Subcutaneous adipose tissue (tissue), 4 donors: ENCODE results near the gene TAF6L. TPM values are rescaled to one million over a fixed set of nuclear protein-coding genes. Genes with fewer than 3 reads are reported as not detected.

Experiments used
- small RNA-seq: library from RNA; depleted of rRNA; stranded (forward); fragments of <200 nt; gene quantifications from one replicate; pipeline ENCODE3, GENCODE V24; 2016
- total RNA-seq, 4 donors: library from RNA; depleted of rRNA; stranded (reverse); fragments of >200 nt; gene quantifications; one replicate each; pipeline ENCODE4 v1.1.0, GENCODE V29; 2016
- TF ChIP-seq, protein P1 (sequence below): fragments of 450-650 bp; IDR thresholded peaks from one replicate; pipeline ENCODE4 v1.5.1; 2016; ENCODE audit warnings: low read depth, mild to moderate bottlenecking, control low read depth, antibody characterized with exemption, moderate library complexity

TAF6L gene
- total RNA-seq, 4 donors from 2014 or later, result 12.1 to 25.8 (median 15.6) TPM

DNA sequence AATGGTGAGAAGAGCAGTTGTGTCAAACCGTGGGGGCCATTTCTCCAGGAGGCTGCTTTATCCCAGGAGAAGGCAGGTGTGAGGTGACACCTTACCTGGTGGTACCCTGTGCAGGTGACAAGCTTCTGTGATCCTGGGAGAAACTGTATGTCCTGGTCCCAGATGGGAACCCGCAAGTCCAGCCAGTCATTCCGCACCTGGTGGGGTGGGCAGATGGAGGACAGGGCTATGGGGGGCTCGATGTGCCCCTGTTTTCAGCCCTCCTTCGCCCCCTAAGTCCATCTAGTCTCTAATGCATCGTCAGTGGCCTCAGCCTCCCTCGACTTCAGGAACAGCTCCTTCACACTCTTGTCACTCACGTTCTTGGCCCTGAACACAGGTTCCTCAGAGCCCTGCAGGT, 64.1 kb downstream of the TAF6L start:
- TF ChIP-seq, protein P1, sequence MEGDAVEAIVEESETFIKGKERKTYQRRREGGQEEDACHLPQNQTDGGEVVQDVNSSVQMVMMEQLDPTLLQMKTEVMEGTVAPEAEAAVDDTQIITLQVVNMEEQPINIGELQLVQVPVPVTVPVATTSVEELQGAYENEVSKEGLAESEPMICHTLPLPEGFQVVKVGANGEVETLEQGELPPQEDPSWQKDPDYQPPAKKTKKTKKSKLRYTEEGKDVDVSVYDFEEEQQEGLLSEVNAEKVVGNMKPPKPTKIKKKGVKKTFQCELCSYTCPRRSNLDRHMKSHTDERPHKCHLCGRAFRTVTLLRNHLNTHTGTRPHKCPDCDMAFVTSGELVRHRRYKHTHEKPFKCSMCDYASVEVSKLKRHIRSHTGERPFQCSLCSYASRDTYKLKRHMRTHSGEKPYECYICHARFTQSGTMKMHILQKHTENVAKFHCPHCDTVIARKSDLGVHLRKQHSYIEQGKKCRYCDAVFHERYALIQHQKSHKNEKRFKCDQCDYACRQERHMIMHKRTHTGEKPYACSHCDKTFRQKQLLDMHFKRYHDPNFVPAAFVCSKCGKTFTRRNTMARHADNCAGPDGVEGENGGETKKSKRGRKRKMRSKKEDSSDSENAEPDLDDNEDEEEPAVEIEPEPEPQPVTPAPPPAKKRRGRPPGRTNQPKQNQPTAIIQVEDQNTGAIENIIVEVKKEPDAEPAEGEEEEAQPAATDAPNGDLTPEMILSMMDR, result no peak

Small RNAs within 50 kb of the gene (small RNA-seq; reads per million reads assigned to genes)
- gene MIR6514, result not detected
- gene RNU6-118P, result not detected

Other genes starting within 250 kb of the TAF6L start
- gene AHNAK, start 224.6 kb upstream of the TAF6L start, total RNA-seq, result 1,000 to 10,000 TPM; 1,199 to 1,973 (median 1,368) TPM
- gene EEF1G, start 197.5 kb upstream of the TAF6L start, total RNA-seq, result 1,000 to 10,000 TPM in 3 of 4 donors, 100 to 1,000 TPM in 1; 650 to 1,310 (median 1,178) TPM
- 10 to 100 TPM in 1 of 4 donors, 1 to 10 TPM in 3; 3.4 to 13.4 (median 7.9) TPM for gene TUT1, start 179.9 kb upstream of the TAF6L start, total RNA-seq
- gene MTA2, start 169.5 kb upstream of the TAF6L start, total RNA-seq, result 10 to 100 TPM; 50.9 to 87.4 (median 61.6) TPM
- gene EML3, start 158.6 kb upstream of the TAF6L start, total RNA-seq, result 100 to 1,000 TPM in 1 of 4 donors, 10 to 100 TPM in 3; 22.2 to 130 (median 39.7) TPM
- gene ROM1, start 158.1 kb upstream of the TAF6L start, total RNA-seq, result 10 to 100 TPM in 1 of 4 donors, 1 to 10 TPM in 3; 1.1 to 11.2 (median 5.5) TPM
- gene B3GAT3, start 149.4 kb upstream of the TAF6L start, total RNA-seq, result 10 to 100 TPM; 13.5 to 29.5 (median 24.2) TPM
- gene GANAB, start 124.8 kb upstream of the TAF6L start, total RNA-seq, result 100 to 1,000 TPM in 2 of 4 donors, 10 to 100 TPM in 2; 79.4 to 118 (median 104) TPM
- 10 to 100 TPM in 3 of 4 donors, 1 to 10 TPM in 1; 7.7 to 14.3 (median 11.3) TPM for gene INTS5, start 118.1 kb upstream of the TAF6L start, total RNA-seq
- gene C11orf98, start 106.2 kb upstream of the TAF6L start, total RNA-seq, result 10 to 100 TPM; 13.7 to 47.1 (median 35.9) TPM
- 1 to 10 TPM; 2.4 to 9.6 (median 7.7) TPM for gene CSKMT, start 106.1 kb upstream of the TAF6L start, total RNA-seq
- 10 to 100 TPM in 1 of 4 donors, 1 to 10 TPM in 3; 4.2 to 10.9 (median 8.7) TPM for gene UQCC3, start 99.7 kb upstream of the TAF6L start, total RNA-seq
- gene LBHD1, start 99.1 kb upstream of the TAF6L start, total RNA-seq, result 10 to 100 TPM in 1 of 4 donors, 1 to 10 TPM in 3; 3.8 to 10.6 (median 5.5) TPM
- 100 to 1,000 TPM; 113 to 235 (median 142) TPM for gene UBXN1, start 92.3 kb upstream of the TAF6L start, total RNA-seq
- 10 to 100 TPM; 17.3 to 42.2 (median 32.3) TPM for gene LRRN4CL, start 81.9 kb upstream of the TAF6L start, total RNA-seq
- 100 to 1,000 TPM in 1 of 4 donors, 10 to 100 TPM in 3; 44.5 to 106 (median 48.4) TPM for gene BSCL2, start 64.0 kb upstream of the TAF6L start, total RNA-seq
- under 1 TPM in 1 of 4 donors, not detected in 3; 0.88 TPM for gene GNG3, start 63.7 kb upstream of the TAF6L start, total RNA-seq
- 10 to 100 TPM; 21.2 to 35.2 (median 29.3) TPM for gene HNRNPUL2, start 43.9 kb upstream of the TAF6L start, total RNA-seq
- gene TTC9C, start 42.9 kb upstream of the TAF6L start, total RNA-seq, result 10 to 100 TPM; 17.5 to 57.4 (median 20.3) TPM
- gene ZBTB3, start 17.2 kb upstream of the TAF6L start, total RNA-seq, result 1 to 10 TPM; 3.9 to 7.7 (median 6.9) TPM
- gene POLR2G, start 9.8 kb upstream of the TAF6L start, total RNA-seq, result 10 to 100 TPM; 46.9 to 75.8 (median 65.3) TPM
- 10 to 100 TPM; 37.7 to 74.0 (median 49.6) TPM for gene TMEM179B, start 16.0 kb downstream of the TAF6L start, total RNA-seq
- 10 to 100 TPM; 14.5 to 22.6 (median 19.3) TPM for gene TMEM223, start 20.6 kb downstream of the TAF6L start, total RNA-seq
- 10 to 100 TPM; 51.2 to 68.8 (median 55.1) TPM for gene NXF1, start 34.0 kb downstream of the TAF6L start, total RNA-seq
- gene STX5, start 60.7 kb downstream of the TAF6L start, total RNA-seq, result 10 to 100 TPM; 21.2 to 38.8 (median 29.9) TPM
- not detected for gene TEX54, start 61.4 kb downstream of the TAF6L start, total RNA-seq
- gene WDR74, start 68.2 kb downstream of the TAF6L start, total RNA-seq, result 10 to 100 TPM; 23.8 to 41.6 (median 34.5) TPM
- 100 to 1,000 TPM; 104 to 163 (median 125) TPM for gene SLC3A2, start 109.5 kb downstream of the TAF6L start, total RNA-seq
- not detected for gene CHRM1, start 150.0 kb downstream of the TAF6L start, total RNA-seq
- gene SLC22A6, start 213.6 kb downstream of the TAF6L start, total RNA-seq, result not detected
- not detected for gene SLC22A8, start 244.4 kb downstream of the TAF6L start, total RNA-seq